Ramos (cell line): ENCODE results near the gene TBX21.

ENCODE experiments used
- in situ Hi-C: fragments of 300-500 bp; cut with MboI; formaldehyde crosslinking; loops from one replicate; pipeline ENCODE4 v1.14.3; 2022; ENCODE audit warnings: low sequenced_read_pairs; ENCODE audit not compliant: unreplicated experiment

The TBX21 gene

DNA sequence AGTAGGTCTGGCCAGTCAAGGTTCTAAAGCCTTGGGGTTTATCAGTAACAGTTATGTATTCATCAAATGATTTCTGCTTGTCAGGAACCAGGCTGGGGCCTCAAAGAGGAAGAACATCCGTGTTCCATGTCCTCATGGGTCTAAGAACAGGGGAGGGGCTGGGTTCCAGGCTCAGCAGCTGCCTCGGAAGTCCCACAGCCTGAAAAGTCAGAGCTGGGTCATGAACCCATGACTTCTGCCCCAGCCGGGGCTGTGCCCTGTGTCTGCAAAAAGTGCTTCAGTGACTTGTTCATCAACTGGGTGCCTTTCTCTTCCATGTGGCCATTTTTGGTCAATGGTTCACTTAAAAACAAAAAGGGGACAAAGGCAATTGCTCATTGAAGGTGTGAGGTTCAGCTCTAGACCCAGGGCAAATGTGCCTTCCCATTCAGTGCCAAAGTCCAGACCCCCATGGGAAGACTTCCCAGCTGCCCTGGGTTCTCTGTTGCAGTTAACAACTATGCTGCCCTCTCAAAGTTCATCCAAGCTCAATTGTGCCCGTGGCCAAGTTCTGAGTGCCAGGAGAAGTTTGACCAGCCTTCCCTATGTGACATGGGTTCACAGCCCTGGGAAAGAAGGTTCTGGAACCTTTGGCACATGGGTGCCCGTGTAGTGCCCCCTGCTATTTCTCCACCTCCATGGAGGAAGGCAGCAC, 20.6 kb upstream of the TBX21 start:
- in situ Hi-C loops = no loop called here

DNA sequence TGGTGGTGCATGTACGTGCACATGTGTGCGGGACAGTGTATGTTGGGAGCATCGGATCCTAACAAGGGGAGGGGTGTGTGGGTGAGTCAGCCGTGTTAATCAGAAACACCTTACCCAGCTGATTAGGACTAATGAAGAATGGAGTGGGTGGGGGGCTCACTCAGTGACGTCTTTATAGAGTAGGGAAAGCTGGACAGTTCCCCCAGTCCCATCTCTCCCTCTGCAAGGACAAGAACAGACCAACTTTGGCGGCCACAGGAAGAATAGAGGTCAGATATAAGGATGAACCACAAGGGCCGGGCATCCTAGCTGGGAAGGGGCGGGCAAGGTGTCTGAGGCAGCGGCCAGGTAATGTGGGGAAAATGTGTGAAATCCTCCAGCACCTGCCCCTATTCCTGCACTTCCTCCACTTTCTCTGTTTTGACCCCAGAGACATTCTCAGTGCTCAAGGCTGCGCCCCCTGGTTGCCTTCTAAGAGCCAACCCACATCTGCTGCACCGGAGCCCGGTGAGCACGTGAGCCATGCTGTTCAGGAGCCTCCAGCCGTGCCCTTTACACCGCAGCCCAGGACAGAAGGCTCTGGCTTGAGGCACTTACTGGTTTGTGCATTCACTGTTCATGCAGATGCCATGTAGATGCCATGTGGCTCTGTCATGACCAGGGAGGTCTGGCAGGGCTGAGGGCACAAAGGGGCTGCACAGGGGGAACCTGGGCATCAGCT, 18.9 kb upstream of the TBX21 start:
- in situ Hi-C loops = no loop called here

DNA sequence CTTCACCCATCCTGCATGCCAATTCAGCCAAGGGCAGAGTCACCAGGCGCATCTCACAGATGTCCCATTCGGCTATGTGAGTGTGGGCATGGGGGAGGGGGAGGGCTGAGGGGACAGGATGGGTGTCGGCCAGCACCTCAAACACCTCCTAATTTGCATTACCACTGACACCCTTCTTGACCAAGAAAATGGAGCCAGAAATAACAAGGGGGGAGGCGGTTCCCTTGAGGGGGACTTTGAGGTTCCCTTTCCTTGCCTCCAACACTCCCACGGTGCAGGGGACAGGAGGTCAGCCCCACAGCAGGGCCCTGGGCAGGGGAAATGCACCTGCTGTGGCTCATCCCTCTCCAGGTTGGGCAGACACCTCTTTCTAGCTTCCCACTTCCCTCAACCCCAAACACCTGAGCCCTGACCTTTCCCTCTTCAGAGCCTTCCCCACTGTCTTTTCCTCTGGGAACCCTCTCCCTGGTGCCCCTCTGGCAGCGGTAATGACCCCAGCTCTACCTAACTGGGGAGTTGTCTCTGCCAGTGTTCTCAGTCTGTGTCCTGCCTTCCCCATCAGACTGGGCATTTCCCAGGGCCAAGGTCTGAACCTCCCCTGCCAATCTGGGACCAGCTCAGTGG, 18.2 kb upstream of the TBX21 start:
- in situ Hi-C loops = no loop called here

DNA sequence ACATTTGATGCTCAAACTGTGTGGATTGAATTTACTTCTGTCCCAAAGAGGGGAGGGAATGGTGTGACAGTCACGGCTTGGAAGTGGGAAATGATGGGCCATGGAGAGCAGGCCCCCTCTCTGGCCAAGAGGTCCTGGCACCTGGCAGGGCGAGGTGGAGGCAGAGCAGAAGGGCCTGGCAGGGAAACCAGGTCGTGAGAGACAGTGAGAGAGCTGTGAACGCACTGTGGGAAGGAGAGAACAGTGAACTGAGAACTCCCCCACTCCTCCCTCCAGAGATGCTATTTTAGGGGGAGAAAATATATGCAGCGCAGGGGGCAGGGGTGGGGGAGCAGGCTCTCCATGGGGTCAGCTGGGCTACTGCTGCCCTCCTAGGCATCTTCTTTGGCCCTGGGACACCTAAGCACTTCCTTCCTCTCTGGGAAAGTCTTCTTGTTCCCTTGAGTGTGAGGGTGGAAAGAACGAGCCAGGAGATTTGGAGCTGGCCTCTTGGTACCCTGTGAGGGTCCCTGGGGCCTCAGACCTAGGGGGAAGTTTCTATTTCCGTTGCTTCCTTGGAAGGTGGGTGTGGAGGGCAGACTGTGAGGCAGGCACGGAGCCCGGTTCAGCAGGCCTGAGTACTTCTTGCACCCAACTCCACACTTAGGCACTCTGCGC, 17.2 kb upstream of the TBX21 start:
- in situ Hi-C loops = no loop called here

DNA sequence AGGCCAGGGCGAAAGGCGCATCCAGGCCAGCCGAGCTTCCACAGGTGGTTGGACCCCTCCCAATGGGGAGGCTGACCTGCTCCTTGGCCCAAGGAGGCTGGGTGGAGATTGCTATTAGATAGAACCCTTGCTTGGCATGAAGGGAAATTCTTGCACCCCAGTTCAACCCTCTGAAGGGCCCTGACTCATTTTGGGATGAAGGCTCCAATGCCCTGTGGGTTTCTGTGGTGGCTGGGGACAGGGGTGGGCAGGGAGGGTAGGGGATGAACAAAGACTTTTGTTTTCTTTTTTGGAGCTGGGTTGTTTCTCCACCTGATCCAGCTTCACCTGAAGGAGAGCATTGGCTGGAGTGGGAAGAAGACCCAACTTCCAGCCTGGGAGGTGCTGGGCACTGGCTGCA, 16.7 kb upstream of the TBX21 start:
- in situ Hi-C loops = no loop called here

DNA sequence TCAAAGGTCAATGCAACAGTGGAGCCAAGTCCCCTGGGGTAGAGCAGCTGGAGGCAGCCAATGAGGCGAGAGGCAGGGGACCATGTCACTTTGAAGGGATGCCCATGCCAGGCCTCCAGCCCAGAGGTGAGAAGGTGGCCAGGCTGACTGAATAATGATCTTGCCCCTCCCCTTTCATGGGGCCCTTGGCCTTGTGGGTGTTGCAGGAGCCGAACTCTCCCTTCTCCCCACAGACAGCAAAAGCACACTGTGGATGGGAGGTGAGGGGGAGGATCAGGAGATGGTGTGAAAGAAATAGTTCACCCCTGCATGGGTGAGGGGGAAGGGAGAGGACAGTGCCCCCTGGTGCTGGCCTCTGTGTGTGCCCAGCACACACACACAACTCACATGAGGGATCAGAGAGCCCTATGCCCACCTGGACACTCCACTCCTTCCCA, 15.8 kb upstream of the TBX21 start:
- in situ Hi-C loops = no loop called here

DNA sequence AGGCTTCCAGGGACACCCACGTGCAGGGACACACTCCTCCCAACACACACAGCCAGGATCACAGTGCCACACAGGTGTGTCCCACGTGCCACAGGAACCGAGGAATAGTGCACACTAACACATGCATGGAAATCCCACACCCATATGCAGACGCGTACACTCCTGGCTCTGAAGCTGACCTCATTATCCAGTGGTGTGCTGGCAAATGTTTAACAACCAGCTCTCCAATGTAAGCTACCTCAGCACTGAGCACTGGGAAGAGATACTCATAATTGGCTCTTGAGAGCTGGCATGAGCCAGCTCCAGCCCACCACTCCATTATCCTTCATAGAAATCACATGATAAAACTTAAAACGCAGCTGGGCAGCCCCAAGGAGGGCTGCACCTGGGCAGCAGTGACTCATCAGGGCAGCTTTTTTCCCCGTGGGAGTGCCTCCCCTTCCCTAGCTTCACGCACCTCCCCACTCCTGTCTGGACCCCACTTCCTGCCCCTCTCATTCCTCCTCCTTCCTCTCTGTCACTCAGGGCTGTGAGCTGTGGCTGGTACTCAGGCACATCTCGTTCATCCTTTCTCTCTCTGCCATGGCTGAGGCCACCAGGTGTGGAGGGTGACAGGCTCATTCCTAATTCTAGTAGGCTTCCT, 14.9 kb upstream of the TBX21 start:
- in situ Hi-C loops = no loop called here

DNA sequence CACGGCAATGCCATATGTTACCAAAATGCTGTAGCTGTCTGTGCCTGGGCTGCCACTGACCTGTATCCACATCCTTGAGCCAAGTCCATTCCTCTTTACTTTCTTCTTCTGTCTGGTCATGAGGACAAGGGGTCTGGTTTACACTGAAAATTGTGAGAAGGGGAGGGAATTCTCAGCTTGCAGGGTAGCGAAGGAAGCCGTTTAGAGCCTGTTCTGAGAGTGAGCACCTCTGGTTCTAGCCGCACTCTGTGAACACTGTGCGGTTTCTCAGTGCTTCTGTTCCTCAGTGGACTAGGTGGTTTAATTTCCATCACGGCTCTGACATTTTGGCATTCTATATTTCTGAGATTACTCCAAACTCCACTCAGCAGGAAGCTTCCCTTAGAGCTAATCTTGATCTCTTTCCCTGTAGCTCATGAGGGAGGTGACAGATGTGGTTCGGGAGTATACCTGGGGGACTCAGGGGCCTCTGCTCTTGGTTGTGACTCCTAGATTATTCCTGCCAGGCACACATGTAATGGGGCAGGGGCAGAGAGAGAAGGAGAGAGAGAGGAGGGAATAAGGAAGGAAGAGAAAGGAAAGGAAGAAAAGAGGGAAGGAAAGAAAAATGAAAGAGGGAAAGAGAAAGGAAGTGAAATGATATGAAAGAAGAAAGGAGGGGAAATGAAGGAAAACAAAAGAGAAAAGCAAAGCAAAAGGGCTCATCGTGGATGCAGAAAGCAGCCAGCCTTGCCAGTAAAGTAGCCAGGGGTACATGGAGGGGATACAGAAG, 14.2 kb upstream of the TBX21 start:
- in situ Hi-C loops = no loop called here

DNA sequence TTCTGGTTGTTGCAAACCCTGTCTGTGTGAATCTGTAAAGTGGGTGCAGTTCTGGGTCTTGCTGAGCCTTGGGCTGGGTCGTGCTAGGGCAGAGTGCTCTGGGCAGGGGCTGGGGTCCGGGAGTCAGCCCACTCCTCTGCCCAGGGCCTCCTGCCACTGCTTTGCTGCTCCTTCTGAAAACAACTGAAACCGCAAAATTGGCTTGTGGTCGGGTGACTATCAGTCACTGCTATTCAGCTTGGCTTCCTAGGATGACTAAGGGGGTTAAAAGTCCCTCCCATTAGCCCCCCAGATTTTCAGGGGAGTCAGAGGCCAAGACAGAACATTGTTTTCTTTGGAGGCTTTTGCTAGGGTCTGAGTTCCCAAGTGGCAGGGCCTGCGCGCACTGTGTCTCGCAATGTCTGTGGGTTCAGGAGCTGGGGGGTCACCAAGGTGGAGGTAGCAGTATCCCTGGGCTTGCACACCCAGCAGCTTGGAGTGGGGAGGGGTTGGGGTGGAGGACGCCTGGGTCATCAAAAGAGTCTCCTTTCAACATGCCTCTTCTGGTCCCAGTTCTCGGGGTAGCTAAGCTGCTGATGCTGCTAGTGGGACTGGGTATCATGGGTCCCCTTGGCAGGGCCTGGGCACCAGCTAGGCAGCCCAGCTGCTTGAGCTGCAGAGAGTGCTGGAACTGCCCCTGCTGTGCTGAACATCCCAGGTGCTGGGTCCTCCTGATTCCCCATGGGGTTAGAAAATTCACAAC, 13.5 kb upstream of the TBX21 start:
- in situ Hi-C loops = no loop called here

DNA sequence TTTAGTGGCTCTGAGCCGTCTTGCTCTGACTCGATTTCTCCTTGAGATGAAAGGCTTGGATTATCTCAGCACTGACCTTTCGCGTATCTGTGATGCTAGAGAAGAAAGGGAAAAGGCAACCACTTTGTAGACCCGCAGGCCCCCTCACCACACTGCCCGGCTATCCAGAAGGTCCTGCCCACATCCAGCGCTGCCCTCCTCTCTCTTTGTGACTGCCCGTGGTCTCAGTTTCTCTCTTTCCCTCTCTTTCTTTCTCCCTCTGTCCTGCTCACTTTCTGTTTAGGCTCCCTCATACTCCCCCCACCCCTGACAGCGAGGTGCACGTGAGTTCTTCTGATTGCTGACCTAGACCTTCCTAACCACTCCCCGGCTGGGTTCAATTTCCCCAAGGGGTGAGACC, 12.8 kb upstream of the TBX21 start:
- in situ Hi-C loops = no loop called here

DNA sequence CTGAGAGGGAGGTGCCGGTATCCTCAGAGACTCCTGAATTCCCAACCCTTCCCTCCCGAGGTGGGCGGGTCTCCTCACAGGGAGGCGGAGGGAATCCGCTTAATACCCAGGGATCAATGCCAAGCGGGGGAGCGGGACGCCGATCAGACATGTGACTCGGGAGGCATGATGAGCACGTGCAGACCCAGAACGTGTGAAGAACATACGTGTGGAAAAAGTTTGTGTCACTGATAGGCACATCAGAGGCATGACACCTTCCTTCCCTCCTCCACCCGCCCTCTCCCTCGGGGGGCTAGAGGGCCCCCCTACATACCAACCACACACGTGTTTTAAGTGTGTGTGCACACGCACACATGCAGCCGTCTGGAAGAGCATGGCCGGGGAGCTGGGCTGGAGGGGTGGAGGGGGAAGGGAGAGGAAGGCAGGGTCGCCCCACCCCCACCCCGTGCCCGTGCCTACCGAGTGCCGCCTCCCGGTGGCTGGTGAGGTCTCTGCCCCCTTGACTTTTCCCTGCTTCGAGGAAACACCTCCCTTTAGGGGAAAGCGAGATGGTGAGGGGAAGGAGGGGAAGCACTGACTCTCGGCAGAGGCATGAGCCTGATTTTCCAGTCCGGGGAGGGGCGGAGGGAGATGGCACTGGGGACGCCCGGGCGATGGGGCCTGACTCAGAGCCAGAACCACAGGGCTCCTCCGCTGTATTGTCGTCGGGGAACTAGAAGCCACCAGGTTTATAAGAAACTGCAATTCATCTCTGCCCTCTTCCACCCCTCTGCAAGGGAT, 12.1 kb upstream of the TBX21 start:
- in situ Hi-C loops = no loop called here

DNA sequence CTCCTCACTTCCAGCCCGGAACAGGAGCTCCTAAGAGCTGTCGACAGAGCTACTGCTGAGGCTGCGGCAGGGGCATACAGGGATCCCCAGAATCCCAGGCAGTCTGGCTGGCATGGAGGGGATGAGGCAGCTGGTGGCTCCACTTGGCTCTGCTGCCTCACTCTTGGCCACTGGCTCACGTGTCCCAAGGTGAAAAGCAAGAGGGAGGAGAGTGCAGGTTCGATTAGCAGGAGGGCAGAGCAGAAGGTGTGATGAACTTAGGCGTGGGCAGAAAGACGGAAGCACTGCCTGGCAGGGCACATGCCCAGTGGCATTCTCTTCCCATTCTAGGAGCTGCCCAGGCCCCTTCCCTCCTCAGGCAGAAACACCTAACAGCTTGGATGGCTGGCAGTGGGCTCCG, 11.3 kb upstream of the TBX21 start:
- in situ Hi-C loops = no loop called here

DNA sequence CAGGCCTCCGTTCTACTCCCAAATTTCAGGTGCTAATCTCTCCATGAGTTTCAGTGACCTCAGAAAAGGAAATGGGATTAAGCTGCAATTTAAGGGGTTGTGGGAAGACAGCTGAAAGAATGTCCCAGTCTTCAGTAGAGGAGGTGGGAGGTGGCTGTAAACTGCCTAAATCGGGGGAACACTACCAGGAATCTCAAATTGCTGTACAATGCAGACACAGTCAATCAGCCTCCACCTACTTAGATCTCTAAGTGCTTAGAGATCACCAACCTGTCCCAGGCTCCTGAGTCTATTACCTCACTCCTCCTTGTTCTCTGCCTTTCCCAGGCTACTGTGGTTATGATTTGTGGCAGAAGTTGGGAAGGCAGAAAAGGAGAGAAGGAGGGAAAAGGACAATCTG, 8.3 kb upstream of the TBX21 start:
- in situ Hi-C loops = no loop called here

DNA sequence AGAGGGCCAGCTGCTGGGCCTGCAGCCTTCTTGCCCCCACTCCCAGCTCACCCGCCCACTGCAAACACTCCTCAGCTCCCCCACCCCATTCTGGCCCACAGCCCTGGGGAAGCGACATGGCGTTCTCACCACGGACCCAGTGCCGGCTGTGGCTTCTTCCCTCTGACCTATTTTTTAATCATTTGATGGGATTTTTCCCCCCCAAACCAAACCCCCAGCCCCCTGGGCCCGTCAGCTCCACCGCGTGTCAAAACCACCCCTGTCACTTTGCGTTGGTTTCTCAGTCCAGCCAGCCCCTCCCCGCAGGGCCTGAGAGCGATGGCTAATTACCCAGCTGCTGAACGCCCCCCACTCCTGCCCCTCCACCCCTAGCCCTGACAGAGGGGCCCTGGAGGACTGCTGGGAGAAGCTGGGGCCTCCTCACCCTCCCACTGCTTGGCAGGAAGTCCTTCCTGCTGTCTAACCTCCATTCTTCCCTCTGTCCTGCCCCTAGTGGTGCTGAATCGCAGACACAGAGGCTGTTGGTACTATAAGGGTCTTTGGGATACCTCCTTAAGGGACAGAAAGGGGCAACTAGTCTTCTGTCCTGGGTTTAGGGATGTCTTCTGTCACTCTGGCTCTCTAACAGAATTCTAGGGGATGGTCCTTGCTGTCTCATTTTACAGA, 7.5 kb upstream of the TBX21 start:
- in situ Hi-C loops = no loop called here

DNA sequence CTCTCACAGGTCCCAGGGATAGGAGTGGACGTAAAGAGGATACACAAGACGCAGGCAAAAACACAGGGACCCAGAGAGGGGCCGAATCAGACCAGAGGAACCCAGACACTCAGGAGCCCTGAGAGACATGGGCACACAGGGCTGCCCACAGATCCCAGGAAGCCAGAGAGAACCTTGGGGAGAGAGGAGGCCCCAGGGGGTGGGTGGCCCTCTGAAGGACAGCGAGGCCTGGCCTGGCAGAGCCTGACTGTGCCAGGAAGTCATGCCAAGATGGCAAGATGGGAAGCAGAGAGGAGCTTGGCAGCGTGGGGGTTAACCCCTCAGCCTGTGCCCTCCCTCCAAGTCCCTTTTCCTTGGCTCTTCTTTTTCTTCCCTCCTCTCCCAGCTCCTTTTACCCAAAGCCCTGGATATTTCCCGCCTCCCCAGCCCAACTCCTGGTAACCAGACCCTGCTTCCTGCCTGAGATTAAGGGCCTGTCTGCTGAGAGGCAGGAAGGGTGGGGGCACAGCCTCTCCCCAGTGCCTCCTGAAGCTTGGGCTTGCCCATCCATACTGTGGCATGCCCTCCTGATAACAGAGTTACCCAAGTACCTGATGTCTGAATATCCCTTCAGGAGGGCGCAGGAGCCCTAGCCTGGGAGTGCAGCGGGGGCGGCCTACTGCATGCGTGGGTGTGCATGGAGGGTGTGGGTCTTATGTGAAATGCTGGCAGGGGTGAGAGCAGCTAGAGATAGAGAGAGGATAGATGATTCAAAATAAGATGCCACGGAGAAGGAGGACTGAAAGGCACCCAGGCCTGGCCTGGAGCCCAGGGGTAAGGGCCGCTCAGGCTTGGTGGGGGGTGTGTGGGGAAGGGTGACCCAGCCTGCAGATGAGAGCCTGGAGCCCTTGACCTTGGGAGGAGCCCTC, 6.0 kb upstream of the TBX21 start:
- in situ Hi-C loops = no loop called here

DNA sequence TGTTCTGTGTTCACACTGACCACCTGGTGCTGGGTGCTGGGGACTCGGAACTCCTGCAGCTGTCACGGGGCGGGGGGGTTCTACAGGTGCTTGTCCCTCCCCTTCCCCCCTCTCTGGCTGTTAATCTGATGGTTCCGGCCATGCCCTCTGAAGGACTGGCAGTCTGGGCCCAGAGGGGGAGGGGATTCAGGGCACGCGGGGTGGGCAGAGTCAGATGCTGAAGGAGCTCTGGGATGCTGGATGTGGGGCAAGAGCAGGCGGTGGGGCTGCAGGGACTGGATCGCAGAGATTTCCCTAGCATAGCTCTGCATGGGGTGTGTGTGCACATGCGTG, 5.4 kb upstream of the TBX21 start:
- in situ Hi-C loops = no loop called here

DNA sequence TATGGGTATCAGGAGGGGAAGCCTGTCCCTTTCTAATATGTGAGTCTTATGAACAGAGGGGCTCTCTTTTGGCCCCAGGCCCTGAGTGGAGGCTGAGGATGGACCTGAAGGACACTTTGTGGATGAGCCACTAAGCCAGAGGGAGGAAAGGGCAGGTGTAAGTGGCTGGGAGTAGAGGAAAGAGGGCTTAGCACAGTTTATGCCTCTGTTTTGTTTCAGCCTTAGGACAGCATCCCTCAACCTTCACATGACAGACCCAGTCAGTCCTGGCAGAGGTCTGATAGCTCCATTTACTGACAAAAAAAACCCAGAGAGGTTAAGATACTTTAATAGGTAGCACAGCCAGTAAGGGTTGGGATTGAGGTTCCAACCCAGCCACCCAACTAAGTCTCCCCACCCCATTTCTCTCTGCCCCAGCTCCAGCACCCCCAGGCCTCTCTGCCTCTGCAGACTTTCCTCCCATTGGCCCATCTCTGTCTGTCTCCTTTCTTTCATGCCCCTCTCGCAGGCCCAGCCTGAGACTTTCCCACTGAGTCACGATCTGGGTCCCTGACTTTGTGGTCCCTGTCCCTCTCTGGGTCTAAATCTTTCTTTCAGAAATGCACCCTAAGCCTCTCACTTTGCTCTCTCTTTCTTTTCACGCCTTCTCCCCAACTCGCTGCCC, 4.7 kb upstream of the TBX21 start:
- in situ Hi-C loops = no loop called here
